Measurements from ENCODE around the gene LRRC66. TPM values are rescaled to one million over a fixed set of nuclear protein-coding genes. Genes with fewer than 3 reads are reported as not detected.

Gene LRRC66, protein sequence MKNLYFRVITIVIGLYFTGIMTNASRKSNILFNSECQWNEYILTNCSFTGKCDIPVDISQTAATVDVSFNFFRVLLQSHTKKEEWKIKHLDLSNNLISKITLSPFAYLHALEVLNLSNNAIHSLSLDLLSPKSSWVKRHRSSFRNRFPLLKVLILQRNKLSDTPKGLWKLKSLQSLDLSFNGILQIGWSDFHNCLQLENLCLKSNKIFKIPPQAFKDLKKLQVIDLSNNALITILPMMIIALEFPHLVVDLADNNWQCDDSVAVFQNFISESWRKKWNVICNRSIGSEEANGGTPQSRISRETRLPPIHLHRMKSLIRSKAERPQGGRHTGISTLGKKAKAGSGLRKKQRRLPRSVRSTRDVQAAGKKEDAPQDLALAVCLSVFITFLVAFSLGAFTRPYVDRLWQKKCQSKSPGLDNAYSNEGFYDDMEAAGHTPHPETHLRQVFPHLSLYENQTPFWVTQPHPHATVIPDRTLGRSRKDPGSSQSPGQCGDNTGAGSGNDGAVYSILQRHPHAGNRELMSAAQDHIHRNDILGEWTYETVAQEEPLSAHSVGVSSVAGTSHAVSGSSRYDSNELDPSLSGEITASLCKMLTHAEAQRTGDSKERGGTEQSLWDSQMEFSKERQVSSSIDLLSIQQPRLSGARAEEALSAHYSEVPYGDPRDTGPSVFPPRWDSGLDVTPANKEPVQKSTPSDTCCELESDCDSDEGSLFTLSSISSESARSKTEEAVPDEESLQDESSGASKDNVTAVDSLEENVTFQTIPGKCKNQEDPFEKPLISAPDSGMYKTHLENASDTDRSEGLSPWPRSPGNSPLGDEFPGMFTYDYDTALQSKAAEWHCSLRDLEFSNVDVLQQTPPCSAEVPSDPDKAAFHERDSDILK
- under 1 TPM in 3 of 4 donors, not detected in 1; 0.15 to 0.40 (median 0.38) TPM for total RNA-seq

GRCh38 chr4:52019936-52020657 is at the start of gene LRRC66:
LRRC66 (minus strand) TSS chr4:52020363; CDS start chr4:52017613, 2,750 bp downstream.
- WGBS, 2 donors, result 87 to 94% methylated on average over 6 of the region's 6 CpGs
- intact Hi-C loops (cut with DNase I), result loop anchor here (10.0 kb wide), 1 partner anchor 125 kb away; no protein-coding TSS in a partner anchor
- Histone ChIP-seq H3K36me3 (peaks cover 0 to 7% of the 10 kb centered on the region in 2 donors), H3K27me3 (no peaks in the 10 kb centered on the region), H3K4me1 (no peaks in the 10 kb centered on the region), H3K27ac (no peak within 1 kb of the TSS), H3K4me3 (replicated peaks in 1 of 3) (no peak within 1 kb of the TSS), H3K9me3 (no peaks in the 10 kb centered on the region)
- TF ChIP-seq, protein P1, sequence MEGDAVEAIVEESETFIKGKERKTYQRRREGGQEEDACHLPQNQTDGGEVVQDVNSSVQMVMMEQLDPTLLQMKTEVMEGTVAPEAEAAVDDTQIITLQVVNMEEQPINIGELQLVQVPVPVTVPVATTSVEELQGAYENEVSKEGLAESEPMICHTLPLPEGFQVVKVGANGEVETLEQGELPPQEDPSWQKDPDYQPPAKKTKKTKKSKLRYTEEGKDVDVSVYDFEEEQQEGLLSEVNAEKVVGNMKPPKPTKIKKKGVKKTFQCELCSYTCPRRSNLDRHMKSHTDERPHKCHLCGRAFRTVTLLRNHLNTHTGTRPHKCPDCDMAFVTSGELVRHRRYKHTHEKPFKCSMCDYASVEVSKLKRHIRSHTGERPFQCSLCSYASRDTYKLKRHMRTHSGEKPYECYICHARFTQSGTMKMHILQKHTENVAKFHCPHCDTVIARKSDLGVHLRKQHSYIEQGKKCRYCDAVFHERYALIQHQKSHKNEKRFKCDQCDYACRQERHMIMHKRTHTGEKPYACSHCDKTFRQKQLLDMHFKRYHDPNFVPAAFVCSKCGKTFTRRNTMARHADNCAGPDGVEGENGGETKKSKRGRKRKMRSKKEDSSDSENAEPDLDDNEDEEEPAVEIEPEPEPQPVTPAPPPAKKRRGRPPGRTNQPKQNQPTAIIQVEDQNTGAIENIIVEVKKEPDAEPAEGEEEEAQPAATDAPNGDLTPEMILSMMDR (IDR thresholded peaks at IDR 0.05), result no peak
- TF ChIP-seq POLR2A (IDR thresholded peaks at IDR 0.05), result no peak
- DNase-seq, result no peak

DNA sequence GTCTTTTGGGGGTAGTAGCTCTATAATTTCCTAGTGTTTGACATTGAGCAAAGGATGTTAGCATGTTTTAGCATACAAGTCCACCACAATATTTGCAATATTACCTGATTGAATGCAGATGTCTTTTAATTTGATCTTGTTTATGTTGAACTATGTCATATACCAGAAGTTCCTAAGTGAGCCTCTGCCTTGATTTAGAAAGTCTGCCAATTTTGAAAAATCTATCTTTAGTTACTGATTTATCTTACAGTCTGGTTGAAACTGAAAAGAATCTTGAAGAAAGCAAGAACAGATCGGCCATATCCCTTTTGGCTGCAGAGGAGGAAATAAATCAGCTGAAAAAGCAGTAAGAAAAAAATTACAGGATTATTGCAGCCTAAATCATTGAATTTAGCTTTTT is 49.4 kb upstream of the LRRC66 start:
- Histone ChIP-seq H3K27me3 (no peaks in the 10 kb centered on the region), H3K4me3 (replicated peaks in 1 of 3) (no peak overlapping the region), H3K36me3 (no peaks in the 10 kb centered on the region), H3K9me3 (no peaks in the 10 kb centered on the region), H3K27ac (no peak overlapping the region), H3K4me1 (no peaks in the 10 kb centered on the region)
- DNase-seq, result no peak
- WGBS, 2 donors, result 66 to 67% methylated on average over 1 of the region's 1 CpG
- TF ChIP-seq, protein P1 (IDR thresholded peaks at IDR 0.05), result no peak
- TF ChIP-seq POLR2A (IDR thresholded peaks at IDR 0.05), result no peak
- intact Hi-C loops (cut with DNase I), result no loop called here

DNA sequence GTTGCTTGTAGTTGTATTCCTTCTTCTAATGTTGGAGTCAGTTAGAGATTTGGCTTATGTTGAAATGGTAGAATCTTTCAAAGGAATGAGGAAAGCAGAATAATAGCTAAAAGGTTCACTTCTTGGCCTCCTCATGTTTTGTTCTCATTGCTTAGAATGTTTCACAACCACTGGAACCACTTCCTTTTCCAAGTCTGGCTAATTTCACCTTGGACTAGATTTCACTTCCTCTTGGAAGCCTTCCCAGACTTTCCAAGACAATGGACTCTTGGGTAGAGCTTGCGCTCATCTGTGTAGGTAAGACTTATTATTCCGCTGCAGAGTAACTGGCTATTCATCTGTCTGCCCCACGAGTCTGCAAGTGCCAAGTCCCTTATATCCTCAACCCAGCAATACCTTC is 39.2 kb upstream of the LRRC66 start:
- no peak for TF ChIP-seq POLR2A (IDR thresholded peaks at IDR 0.05)
- TF ChIP-seq, protein P1 (IDR thresholded peaks at IDR 0.05), result no peak
- WGBS, 2 donors, result 62 to 75% methylated on average over 3 of the region's 3 CpGs
- Histone ChIP-seq H3K27me3 (no peaks in the 10 kb centered on the region), H3K36me3 (no peaks in the 10 kb centered on the region), H3K9me3 (no peaks in the 10 kb centered on the region), H3K27ac (no peak overlapping the region), H3K4me1 (no peaks in the 10 kb centered on the region), H3K4me3 (replicated peaks in 1 of 3) (no peak overlapping the region)
- DNase-seq, result no peak
- intact Hi-C loops (cut with DNase I), result no loop called here

DNA sequence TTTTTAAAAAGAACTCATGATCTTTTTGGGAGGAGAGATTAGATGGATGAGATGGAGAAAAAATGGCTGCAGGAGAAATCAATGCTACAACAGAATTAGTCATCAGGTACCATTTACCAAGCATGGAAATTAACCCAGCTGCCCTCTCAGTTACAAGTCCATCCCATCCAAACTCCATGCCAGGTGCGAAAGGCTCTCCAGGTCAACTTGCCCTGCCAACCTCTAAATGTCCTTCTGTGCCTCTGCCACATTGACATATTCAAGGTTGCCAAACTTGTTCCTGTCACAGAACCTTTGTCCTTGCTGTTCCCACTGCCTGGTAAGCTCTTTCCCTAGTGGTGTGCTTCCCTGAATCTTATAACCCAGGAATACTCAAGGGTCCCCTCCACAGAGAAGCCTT is 38.1 kb upstream of the LRRC66 start:
- H3K27ac ChIP-seq, result no peak overlapping the region
- H3K4me1 ChIP-seq, result no peaks in the 10 kb centered on the region
- no peak for DNase-seq
- H3K27me3 ChIP-seq, result no peaks in the 10 kb centered on the region
- H3K36me3 ChIP-seq, result no peaks in the 10 kb centered on the region
- 92% methylated on average over 1 of the region's 1 CpG for WGBS, 2 donors
- TF ChIP-seq, protein P1 (IDR thresholded peaks at IDR 0.05), result no peak
- TF ChIP-seq POLR2A (IDR thresholded peaks at IDR 0.05), result no peak
- H3K9me3 ChIP-seq, result no peaks in the 10 kb centered on the region
- intact Hi-C loops (cut with DNase I), result no loop called here
- H3K4me3 ChIP-seq (replicated peaks in 1 of 3), result no peak overlapping the region

Measured in thyroid gland (tissue), 4 donors.